GM21619 (cell line): ENCODE results near the gene CLIC1.

ENCODE experiments used
- ATAC-seq: cut with Tn5 transposase; IDR thresholded peaks from one replicate; pipeline ENCODE4 v1.9.1; 2021; ENCODE audit not compliant: unreplicated experiment

The CLIC1 gene

DNA sequence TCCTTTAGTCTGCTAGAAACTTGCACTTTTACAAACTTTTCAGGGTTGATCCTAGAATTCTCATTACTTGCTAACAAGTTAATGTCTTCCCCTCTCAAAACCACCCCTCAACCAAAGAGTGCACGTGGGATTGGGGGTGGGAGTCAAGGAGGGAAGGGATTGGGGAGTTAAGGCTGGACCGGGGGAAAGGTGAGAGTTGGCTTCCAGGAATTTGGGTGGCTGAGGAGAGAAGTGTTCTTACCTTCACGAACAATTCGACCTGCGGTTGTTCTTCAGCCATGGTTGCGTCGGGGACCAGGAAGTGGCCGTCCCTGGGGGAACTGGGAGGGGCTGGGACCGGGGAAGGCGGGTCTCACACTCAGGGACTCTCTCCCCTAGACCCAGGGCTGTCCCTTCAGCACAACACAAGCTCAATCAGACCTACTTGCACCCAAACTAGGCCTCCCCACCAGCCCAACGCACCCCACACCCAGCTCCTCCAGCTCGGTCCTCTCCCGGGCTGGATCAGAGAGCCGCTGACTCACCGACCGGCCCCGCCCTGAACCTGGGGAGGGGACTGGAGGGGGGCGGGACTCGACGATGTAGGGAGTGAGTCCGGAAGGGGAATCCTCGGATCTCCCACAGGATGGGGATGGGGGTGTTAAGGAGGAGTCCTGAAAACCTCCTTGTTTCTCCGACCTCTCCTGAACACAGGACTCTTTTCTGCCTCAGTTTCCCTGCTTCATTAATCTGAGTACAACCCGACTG is at the start of gene CLIC1:
TSS of gene CLIC1 (minus strand) at position 510 of the 747 bp plus-strand sequence. CDS start at position 280, 230 bp downstream.
- ATAC-seq, result no peak

DNA sequence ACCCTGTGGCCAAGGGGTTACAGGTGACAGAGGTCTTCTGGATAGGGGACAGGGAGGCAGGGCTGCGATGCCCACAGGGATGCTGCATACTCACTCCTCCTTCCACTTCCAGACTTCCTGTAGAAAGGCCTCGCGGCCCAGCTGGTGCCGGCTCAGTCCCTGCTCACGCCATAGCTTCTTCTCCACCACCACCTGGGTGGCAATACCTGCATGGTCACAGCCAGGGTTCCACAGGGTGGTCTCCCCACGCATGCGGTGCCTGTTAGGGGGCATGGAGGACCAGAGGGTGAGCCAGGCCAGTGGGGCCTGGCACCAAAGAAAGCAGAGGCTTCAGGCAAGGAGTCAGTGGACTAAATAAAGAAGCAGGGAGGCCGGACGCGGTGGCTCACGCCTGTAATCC is 49.1 kb upstream of the CLIC1 start:
- ATAC-seq, result no peak

DNA sequence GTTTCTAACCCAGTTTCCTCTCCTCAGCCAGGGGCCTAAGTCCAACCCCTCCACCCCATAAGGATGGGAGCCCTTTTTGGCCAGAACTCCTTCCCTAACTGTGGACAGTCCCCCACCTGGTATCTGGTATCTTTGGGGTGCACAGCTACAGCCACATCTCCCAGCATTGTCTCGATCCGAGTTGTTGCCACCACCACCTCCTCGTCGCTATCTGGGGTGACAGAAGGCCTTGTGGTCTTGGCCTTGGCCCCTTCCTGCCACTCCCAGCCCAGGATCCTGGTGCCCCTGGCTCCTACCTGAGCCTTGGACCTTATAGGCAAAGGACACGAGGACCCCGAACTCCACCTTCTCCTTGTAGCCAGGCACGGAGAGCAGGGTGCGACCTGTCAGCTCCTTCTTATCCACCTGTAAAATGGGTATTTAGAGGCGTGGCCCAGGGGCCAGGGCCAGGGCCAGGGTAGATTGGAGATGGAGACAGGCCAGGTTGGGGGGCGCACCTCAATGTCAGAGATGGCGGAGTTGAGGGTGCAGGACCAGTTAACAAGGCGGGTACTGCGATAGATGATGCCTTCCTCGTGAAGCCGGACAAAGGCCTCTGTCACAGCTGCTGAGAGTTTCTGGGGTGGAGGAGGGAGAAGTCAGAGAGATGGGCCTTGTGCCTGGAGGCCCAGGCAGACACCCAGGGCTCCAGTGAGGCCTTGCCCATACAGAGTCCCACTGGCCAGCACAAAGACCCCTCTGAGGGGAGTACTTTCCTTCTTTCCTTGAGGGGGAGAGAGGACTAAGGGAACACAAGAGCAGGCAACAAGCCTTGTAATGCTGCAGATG is 48.0 kb upstream of the CLIC1 start:
- no peak for ATAC-seq

GRCh38 chr6:31782126-31782855 is 46.0 kb upstream of the CLIC1 start:
- ATAC-seq, result no peak

DNA sequence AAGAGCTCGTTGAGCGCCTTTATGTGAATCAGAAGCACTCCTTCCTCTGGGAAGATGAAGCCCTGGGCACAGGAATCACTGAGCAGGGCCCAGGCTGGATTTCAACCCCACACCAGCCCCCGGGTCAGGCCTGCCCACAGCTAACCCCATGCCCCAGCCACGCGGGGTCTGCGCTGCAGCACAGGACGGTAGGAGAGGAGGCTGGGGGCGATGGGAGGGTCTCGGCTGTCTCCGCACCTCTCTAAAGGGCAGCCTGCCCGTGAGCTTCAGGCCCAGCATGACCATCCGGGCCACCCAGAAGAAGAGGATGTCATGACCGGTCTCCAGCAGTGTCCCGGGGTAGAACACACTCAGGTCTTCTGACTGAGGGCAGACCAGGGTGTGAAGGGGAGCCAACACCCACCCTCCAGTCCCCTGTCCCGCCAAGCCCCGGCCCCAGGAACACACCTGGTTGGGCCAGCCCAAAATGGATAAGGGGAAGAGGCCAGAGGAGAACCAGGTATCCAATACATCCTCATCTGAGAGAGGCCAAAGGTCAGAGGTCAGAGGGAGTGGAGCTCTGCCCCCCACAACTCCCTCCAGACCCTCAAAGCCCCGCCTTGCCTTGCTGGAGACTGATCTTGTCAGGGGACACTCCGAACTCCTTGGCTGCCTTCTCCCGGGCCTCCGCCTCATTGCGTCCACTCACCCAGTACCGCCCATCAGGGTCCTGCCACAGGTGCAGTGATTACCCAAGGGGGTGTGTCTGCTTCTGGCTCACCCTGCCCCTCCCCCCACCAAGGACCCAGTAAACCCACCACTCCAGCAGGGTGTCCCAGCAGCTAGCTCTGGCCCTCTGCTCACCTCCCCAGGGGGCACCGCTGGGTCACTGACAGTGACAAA is 45.2 kb upstream of the CLIC1 start:
- no peak for ATAC-seq

GRCh38 chr6:31780507-31781243 is 44.3 kb upstream of the CLIC1 start:
- no peak for ATAC-seq

DNA sequence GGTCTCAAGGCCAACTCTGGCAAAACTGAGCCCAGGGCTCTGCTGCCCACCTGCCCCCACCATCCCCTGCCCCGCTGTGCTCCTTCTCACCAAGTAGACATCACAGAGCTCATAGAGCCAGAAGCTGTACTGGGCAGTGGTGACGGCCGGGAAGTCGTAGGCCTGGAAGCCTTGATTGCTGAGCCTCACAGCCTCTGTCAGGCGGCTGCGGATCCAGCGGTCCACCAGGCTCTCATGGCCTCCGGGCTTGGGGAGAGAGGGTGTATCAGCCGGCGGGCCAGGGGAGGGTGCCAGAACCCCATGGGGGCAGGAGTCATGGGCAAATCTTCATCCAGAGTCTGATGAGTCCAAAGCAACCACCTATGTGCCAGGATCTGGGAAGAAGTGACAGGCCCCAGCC is 43.6 kb upstream of the CLIC1 start:
- no peak for ATAC-seq

- ATAC-seq, result no peak
Observed at GRCh38 chr6:31778999-31779885, 42.9 kb upstream of the CLIC1 start.

DNA sequence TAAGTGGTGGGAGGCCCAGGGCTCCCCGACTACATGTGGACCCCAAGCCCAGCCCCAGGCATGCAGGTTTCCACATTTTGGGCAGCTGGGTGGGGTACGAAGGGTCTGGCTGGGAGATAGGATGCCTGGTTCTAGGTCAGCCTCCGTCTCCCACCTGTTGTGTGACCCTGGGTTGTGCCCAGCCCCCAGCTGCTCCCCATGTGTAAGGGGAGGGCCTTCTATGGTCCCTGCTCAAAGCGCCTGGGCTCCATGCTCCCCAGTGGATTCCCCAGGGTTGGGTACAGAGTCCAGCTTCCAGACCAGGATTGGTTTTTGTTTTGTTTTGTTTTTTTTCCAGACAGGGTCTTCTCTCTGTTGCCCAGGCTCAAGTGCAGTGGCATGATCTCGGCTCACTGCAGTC is 41.9 kb upstream of the CLIC1 start:
- no peak for ATAC-seq

DNA sequence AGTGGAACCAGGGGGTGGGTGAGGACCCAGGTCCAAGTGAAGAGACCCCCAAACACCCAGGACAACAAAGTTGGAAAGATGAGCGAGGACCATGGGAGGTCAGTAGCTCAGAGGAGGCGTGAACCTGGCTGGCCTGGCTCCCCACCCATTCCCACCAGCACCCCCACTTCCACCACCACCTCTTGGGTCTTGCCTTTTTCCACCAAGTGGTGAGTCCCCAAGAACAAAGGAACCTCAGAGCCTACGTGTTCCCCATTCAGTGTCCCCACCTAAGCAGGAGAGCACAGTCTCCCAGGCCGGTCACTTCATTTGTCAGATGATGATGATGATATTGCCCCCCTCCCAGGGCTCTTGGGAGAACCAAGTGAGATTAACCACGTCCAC is 41.3 kb upstream of the CLIC1 start:
- ATAC-seq, result no peak

GRCh38 chr6:31776989-31777666 is 40.8 kb upstream of the CLIC1 start, which contains the start of gene VWA7:
VWA7 (minus strand) TSS chr6:31777328; CDS start chr6:31776779, 549 bp downstream.
- peak; percentile 74 for ATAC-seq

DNA sequence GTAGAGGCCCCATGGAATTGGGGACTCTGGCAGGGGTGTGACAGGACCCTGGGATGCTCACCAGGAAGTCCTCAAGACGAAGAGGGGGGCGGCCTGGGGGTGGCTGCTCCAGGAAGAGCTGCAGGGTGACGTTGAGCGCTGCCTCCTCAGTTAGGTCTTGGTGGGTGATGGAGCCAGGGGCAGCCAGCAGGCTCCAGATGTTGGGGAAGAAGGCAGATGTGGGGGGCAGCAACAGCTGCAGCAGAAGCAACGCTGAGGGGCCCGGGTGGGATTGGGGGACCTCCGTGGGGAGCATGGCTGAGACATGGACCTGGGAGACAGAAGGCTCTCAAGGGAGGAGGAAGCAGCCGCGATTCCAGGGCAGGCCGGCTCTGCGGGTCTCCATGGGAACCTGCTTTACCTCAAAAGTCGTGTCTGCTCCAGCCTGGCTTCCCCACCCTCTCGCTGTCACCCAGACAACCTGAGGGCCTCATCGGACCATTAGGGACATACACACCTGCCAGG is 40.2 kb upstream of the CLIC1 start:
- peak; percentile 10 for ATAC-seq

GRCh38 chr6:31775633-31776484 is 39.5 kb upstream of the CLIC1 start:
- ATAC-seq, result no peak

GRCh38 chr6:31775184-31775583 is 38.9 kb upstream of the CLIC1 start:
- ATAC-seq, result no peak

GRCh38 chr6:31771992-31772358 is 35.6 kb upstream of the CLIC1 start:
- no peak for ATAC-seq

DNA sequence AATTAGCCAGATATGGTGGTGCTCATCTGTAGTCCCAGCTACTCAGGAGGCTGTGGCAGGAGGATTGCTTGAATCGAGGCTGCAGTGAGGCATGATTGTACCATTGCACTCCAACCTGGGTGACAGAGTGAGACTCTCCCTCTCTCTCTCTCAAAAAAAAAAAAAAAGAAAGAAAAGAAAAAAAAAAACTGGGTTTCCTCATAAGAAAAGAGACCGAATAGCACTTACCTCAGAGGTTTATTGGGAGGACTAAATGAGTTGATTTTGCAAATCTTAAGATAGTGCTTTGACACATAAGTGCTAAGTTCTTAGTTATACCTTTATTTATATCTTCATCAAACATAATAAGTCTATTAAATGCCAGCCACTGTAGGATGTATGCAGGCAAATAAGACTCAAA is 34.5 kb upstream of the CLIC1 start:
- no peak for ATAC-seq

- ATAC-seq, result no peak
Observed at GRCh38 chr6:31769684-31770371, 33.5 kb upstream of the CLIC1 start.
